HG03139 (cell line): ENCODE measurements around the gene SLC3A2.

Experiments used
- ATAC-seq: cut with Tn5 transposase; IDR thresholded peaks from one replicate; pipeline ENCODE4 v1.9.1; 2021; ENCODE audit not compliant: unreplicated experiment

The SLC3A2 gene

DNA sequence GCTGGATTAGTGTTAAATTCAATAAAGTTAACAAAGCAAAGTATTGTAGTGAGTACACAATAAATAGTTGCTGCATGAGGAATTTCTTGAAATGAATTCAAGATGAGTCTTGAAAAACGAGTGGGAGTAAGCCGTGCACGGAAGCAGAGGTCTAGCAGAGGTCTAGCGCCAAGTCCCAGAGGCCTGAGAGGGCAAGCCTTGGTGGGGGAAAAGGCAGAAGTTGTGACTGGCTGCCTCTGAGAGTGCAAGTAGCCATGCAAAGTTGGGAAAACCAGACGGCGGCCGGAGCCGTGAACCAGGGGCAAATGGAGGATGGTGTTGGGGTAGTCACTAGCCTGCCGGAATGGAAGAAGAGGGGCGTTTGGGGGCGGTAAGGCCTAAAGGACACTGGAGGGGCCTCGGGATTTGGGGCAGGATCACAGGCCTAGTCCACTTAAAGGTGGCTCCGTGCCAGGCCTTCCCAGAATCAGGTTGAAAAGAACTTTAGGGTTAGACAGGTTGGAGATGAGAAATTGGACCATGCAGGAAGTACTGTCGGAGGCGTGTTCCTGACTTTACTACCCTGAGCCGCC is 379 bp upstream of the SLC3A2 start:
- peak; percentile 26 for ATAC-seq

DNA sequence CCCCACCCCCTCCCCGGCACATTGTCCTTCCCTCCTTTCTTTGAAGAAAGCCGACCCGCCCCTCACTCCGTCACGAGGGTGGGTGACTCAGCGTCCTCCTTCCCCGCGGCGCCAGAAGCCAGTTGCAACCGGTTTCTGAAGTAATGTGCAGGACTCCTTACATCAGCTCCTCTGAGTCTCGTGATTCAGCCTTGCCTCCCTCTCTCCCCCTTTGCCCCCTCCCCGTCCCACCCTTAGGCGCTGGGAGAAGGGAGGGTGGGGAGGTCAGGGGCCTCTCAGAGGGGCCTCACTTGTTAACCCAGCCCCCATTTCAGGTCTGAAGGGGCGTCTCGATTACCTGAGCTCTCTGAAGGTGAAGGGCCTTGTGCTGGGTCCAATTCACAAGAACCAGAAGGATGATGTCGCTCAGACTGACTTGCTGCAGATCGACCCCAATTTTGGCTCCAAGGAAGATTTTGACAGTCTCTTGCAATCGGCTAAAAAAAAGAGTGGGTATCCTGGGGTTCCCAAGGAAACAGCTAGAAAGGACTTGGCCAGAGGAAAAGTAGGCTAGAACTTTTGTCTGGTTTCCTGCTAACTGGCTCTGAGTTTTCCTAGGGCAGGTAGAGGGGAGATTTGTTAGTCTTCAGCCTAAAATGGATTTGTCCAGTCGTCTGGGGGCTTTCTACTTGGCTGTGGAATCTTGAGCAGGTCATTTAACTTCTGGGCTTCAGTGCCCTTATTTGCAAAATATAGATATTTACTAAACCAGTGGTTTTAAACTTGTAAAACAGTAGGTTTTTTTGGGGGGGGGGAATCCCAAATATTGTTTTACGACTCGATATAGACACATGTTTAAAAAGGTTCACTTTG is 1.1 kb downstream of the SLC3A2 start:
- ATAC-seq = peak; percentile 28

DNA sequence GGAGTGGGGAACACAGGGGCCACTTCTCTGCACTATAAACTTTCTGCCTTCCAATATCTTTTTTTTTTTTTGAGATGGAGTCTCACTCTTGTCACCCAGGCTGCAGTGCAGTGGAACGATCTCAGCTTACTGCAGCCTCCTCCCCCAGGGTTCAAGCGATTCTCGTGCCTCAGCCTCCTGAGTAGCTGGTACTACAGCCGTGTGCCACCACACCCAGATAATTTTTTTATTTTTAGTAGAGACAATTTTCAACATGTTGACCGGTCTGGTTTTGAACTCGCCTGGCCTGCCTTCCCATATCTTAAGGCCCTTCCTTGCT is 1.7 kb downstream of the SLC3A2 start:
- ATAC-seq = no peak

DNA sequence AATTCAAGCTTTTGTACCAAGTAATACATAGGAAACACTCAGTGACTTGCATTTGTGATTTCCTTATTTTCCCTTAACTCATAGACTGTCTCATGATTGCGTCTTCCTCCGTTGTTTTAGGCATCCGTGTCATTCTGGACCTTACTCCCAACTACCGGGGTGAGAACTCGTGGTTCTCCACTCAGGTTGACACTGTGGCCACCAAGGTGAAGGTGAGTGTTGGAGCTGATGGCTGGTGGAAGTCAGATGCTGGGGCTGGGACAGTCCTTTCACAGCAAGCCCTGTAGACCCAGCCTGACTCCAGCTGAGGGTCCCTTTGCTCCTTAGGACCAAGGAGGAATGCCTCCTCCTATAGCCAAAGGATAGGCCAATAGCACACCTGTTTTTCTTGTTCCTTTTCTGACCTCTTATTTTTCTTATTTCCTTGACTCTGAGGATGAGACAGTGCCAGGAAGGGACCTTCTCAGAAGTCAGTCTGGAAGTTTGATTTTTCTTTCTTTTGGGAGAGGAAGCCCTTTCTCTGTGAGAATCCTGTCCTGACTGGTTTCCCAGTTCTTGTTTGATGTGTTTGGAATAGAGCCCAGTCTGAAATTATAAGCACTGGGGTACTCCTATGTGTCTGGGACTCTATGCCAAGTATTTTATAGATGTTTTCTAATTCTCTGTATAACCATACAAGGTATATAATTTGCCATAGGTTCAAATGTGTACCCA is 2.2 kb downstream of the SLC3A2 start:
- no peak for ATAC-seq

DNA sequence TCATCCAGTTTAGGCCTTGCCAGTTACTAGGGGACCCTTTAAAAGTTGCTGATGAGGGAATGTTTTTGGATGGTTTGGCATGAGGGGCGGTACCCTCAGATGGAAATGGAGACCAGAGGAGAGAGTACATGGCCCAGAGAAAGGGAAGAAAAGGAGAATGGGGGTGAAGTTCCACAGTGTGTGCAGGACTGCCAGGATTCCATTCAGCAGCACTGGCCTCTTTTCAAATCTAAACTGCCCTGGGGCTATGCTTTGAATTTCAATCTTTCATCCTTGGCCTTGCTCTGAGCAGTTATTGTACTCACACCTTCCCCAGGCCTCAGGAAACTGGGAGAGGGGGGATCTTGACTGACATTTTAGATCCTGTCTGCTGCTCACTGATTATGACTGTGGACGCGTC is 3.0 kb downstream of the SLC3A2 start:
- ATAC-seq = no peak

DNA sequence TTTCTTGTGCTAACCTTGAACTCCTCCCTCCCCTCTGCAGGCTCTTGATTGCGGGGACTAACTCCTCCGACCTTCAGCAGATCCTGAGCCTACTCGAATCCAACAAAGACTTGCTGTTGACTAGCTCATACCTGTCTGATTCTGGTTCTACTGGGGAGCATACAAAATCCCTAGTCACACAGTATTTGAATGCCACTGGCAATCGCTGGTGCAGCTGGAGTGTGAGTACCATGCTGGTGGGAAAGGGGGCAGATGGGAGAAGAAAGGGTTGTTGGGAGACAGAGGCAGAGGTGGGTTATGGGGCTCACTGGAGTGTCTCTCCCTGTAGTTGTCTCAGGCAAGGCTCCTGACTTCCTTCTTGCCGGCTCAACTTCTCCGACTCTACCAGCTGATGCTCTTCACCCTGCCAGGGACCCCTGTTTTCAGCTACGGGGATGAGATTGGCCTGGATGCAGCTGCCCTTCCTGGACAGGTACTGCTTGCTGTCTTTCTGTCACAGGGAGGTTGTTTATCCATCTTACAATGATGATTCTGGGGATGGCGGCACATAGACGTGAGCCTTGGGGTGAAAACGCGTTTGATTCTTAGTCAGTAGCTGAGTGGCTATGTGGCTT is 4.5 kb downstream of the SLC3A2 start:
- no peak for ATAC-seq

DNA sequence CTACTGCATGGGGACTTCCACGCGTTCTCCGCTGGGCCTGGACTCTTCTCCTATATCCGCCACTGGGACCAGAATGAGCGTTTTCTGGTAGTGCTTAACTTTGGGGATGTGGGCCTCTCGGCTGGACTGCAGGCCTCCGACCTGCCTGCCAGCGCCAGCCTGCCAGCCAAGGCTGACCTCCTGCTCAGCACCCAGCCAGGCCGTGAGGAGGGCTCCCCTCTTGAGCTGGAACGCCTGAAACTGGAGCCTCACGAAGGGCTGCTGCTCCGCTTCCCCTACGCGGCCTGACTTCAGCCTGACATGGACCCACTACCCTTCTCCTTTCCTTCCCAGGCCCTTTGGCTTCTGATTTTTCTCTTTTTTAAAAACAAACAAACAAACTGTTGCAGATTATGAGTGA is 7.7 kb downstream of the SLC3A2 start:
- no peak for ATAC-seq

DNA sequence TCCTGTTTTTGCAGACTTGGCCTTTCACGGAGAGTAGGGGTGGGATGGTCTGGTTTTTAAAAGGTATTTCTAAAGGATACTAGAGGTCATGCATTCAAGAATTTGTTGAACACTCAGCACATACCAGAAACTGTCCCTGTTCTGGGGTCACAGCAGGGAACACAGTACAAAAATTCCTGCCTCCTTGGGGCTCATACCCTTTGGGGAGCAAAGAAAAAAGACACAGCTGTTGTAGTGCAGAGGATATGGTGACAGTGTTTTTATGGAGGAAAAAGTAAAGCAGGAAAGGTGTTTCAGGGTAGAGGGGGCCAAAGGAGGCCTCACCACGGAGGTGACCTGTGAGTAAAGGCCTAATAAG is 8.4 kb downstream of the SLC3A2 start:
- no peak for ATAC-seq

DNA sequence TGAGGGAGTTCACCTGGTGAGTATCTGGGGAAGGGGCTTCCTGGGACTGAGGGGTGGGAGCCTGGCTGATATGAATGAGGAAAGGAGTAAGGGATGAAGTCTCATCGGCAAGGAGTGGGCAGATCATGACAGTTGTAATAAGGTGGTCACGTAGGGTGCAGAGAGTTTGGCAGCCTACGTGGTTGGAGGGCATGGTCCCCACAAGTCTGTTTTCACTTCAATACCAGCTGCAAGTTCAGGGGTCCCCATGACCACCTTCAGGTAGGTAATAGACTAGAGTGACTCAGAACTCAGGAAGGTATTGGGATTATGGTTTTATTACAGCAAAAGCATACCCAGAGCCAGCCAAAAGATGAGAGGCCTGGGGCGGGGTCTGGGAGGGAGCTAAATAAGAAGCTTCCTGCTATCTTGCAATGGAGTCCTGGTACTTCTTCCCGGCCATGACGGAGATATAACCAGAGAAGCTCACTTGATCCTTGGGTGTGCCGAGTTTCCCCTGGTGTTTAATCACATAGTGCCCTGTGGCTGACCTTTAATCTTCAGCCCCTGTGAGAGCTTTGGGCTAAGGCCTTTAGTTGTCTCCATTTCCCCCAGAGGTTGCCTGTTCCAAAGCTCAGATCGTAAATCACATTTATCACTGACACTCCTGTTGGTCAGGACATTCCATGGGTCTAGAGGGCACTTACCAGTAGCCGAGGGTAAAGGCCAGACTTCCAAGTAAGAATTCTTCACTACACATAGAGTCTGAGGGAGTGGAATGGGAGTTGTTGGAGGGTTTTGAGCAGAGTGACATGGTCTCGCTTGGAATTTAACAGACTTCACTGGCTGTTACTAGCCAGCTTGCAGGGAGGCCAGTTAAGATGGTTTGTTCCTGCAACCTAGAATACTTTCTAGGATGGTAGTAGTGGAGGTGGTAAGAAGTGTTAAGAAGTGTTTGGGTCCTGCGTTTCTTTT is 9.1 kb downstream of the SLC3A2 start:
- ATAC-seq = no peak

DNA sequence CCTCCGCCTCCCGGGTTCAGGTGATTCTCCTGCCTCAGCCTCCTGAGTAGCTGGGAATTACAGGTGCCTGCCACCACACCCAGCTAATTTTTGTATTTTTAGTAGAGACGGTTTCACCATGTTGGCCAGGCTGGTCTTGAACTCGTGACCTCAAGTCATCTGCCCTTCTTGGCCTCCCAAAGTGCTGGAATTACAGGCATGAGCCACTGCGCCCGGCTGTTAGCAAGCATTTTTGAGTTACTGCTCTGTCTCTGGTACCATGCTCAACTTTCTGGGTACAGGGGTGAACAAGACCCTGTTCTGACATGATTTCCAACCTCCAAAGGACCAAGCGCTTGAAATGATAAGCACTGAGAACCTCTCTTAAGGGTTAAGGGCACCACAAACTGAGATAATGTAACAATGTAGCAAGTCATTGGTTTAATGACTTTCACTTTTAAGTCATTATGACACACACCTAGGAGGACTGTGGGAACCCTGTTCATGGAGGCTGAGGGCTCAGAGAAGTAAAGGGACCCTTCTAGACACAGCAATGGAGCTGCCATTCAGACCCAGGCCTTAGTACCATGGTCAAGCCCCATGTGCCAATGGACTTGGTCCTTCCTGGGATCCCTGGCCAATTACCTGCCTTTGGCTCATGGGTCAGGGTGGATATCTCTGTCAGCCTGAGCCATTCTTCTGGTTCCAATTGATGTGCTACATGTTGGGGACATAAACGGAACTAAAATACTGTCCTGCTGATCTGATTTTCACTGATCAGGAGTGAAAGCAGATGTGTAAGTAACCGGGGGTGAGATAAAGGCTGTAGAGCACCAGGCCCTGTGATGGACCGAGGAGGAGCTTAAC is 11.6 kb downstream of the SLC3A2 start:
- no peak for ATAC-seq

DNA sequence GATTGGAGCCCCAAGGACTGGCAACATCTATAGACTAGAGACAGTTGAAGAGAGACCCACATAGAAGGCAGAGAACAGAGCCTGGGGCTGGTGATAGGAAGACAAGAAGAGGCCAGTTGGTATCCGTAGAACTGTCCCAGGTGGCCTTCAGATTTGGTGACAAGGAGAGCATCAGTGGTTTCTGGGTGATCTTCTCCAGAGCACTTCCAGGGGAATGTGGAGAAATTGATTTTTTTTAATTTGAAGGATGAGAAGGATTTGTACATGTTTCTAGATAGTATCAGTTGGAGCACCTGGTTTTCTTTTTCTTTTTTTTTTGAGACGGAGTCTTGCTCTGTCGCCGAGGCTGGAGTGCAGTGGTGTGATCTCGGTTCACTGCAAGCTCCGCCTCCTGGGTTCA is 14.8 kb downstream of the SLC3A2 start:
- ATAC-seq = no peak

DNA sequence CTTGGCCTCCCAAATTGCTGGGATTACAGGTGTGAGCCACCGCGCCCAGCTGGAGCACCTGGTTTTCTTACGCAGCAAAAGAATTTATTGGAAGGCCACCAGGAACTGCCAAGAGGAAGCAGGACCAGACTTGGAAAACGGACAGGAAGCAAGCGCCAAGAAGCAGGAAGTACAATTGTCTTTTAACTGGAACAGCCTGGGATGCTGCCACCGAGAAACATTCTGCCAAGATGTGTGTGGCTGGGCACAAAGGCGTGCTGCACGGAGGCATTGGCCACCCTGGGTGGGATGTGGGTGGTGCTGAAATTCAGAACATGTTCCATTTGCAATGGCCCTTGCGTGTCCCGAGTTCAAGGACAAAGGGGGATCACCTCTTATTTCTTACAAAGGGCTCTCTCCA is 15.4 kb downstream of the SLC3A2 start:
- no peak for ATAC-seq

DNA sequence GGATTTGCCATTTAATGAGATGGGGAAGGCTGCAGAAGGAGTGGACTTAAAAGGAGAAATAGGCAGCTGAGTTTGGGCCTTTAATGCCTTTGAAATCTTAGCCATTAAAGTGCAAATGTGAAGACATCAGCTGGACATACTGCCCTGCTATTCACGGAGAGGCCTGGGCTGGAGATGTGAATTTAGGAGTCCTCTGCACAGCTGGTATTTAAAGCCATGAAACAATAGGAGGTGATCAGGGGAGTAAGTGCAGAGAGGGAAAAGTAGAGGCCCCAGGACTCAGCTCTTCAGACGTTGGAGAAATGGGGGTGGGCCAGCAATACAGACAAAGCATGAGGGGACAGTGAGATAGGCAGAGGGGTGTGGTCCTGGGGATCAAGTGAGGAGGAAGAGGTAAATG is 16.6 kb downstream of the SLC3A2 start:
- ATAC-seq = no peak

DNA sequence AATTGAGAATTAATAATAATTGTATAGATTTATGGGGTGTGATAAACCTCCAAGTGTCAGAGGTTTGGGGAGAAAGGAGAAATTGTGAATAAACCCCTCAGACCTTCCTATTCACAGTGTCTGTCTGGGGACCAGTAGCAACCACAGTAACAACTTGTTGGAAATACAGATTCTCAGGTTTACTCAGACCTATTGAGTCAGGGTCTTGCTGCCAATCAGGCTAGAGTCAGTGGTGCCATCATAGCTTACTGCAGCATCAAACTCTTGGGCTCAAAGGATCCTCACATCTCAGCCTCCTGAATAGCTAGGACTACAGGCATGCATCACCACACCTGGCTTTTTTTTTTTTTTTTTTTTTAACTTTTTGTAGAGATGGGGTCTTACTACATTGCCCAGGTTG is 17.3 kb downstream of the SLC3A2 start:
- no peak for ATAC-seq

DNA sequence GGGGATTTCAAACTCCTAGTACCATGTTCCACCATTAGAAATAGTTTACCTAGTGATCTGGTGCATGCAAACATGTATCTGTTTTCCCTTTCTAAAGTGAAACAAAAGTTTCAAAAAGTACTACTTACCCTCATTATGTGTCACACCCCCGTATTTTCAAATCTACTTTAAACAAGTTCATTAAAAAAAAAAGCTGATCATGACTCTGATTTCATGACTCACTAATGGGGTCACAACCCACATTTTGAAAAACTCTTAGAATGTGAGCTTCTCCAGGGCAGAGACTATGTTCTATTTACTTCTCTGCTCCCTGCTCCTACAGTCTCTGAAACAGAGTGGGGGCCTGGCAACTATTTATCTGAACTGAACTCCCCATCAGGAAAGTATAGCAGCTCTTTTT is 22.2 kb downstream of the SLC3A2 start:
- no peak for ATAC-seq

DNA sequence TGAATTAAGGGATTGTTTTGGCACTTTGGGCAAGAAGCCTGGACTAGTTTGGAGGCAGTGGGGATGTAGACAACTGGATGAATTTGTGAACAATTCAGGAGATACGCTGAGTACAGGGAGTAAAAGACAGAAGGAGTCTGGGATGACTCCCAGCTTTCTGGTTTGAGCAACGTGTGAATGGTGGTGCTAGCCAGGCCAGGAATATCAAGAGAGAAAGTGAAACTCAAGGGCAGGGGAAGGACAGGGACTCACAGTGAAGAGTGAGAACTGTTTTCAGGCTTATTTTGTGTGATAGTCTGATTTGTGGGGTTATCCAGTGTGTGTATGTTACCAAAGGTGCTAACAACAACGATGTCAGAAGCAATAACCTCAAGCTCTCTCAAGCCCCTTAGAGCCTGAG is 24.6 kb downstream of the SLC3A2 start:
- ATAC-seq = no peak

DNA sequence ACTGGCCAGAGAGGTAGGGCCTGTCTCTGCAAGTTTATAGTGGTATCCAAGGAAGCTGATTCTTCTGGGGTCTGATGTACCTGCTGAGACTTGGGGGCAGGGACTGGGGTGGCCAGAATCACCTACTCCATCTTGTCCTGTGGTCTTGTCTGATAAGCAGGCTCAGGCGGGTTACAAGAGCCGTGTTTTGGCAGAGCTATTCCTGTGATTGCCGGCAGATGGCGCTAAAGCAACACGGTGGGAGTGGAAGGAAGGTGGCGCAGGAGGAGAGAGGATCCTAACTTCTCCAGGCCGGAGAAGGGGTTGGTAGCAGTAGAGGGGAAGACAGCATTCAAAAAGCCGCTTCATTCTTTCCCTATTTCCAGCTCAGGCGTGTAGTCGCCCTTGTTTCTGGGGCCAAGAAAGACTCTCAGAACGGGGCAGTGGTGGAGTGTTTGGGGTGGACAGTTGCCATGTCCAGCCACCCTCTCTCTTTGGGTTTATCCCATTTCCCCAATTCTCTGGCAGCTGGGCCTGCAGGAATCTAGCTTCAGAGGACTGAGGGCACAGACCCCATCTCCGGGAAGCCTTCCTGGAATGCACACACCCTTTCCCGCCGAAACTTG is 25.3 kb downstream of the SLC3A2 start:
- ATAC-seq = no peak

DNA sequence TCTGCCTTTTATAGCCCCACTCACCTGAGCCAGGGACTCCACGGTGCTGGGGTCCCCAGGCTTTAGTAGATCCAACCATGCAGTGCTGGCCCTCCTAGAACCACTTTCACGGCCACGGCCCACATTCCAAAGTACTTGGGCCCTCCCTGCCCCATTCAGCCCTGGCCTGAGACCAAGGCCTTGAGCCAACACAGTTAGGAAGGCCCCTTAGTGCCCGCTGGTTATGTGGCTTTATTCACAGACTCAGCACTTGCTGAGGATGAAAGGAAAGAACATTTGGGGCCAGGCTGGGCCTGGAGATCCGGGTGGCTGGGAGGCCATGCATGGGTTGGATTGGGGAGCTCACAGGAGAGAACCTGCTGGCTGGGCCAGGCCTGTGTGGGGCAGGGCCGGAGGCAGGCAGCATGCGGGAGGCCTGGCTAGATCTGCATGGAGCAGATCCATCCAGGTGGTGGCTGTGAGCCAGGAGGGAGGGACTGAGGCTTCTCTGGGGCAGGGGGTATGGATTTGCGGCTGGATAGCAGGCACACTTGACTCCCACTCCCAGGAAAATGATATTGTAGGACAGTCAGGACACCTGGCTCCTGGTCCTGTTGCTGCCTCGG is 27.9 kb downstream of the SLC3A2 start:
- no peak for ATAC-seq
